Gastrocnemius medialis (tissue), 4 donors: ENCODE results near the gene TBC1D5. TPM values are rescaled to one million over a fixed set of nuclear protein-coding genes. Genes with fewer than 3 reads are reported as not detected.

Experiments
- ATAC-seq, 2 donors: fragments of 150-250 bp; one replicate each; pipeline ENCODE4 v1.9.1; 2016
- DNase-seq, 2 donors: peaks; one replicate each; pipeline ENCODE4 v3.0.0-alpha.2; 2019
- H3K27ac ChIP-seq, 4 donors: fragments of 200-600 bp; sonication (generic); 1 replicate in 1 of 4; 2 replicates in 3 of 4; pipeline ENCODE4 v1.5.1; 2016 to 2018; ENCODE audit warnings: mild to moderate bottlenecking in 2 of 4, moderate library complexity in 1 of 4
- H3K27me3 ChIP-seq, 3 donors: fragments of 200-600 bp; sonication (generic) in 2 of 3; 1 replicate in 1 of 3; 2 replicates in 2 of 3; pipeline versions ENCODE4 v1.5.1 to v1.6.0; 2016 to 2019; ENCODE audit warnings: mild to moderate bottlenecking in 1 of 3, moderate library complexity in 1 of 3
- H3K36me3 ChIP-seq, 2 donors: fragments of 200-600 bp; sonication (generic) in 1 of 2; one replicate each; pipeline ENCODE4 v1.5.1; 2017 to 2018
- H3K4me1 ChIP-seq, 2 donors: fragments of 200-600 bp; sonication (generic) in 1 of 2; one replicate each; pipeline ENCODE4 v1.5.1; 2016 to 2017; ENCODE audit warnings: mild to moderate bottlenecking in 2 of 2
- H3K4me3 ChIP-seq, 4 donors: fragments of 200-600 bp; sonication (generic) in 3 of 4; 1 replicate in 1 of 4; 2 replicates in 3 of 4; pipeline ENCODE4 v1.5.1; 2016 to 2019; ENCODE audit warnings: mild to moderate bottlenecking in 2 of 4
- H3K9me3 ChIP-seq, 3 donors: fragments of 200-600 bp; sonication (generic) in 2 of 3; 1 replicate in 1 of 3; 2 replicates in 2 of 3; pipeline ENCODE4 v1.5.1; 2016 to 2019
- POLR2A ChIP-seq, 2 donors: fragments of 450-650 bp; IDR thresholded peaks; one replicate each; pipeline ENCODE4 v1.6.1; 2017; ENCODE audit warnings: antibody characterized with exemption in 2 of 2, mild to moderate bottlenecking in 2 of 2, moderate library complexity in 2 of 2
- in situ Hi-C, 4 donors: fragments of 200-750 bp; cut with MboI; loops; one replicate each; pipeline versions ENCODE4 v1.15.0 to v1.8.0; 2017; ENCODE audit warnings: low sequenced_read_pairs in 4 of 4
- intact Hi-C: fragments of 100-400 bp; cut with DNase I; formaldehyde crosslinking; loops from one replicate; pipeline ENCODE4 v1.15.1; 2023; ENCODE audit warnings: low total_unique reads
- total RNA-seq, 4 donors: library from RNA; depleted of rRNA; stranded (reverse); fragments of >200 nt; gene quantifications; one replicate each; pipeline versions ENCODE4 v1.1.0 to v1.2.3, GENCODE V29; 2016
- TF ChIP-seq, protein P1 (sequence below), 5 experiments: fragments of 450-650 bp in 3 of 5; fragments of 200-600 bp in 2 of 5; sonication (generic) in 2 of 5; IDR thresholded peaks in 4 of 5; conservative IDR thresholded peaks in 1 of 5; 1 replicate in 4 of 5; 2 replicates in 1 of 5; pipeline ENCODE4 v1.5.1; 2016 to 2019; ENCODE audit warnings: antibody characterized with exemption in 5 of 5, mild to moderate bottlenecking in 3 of 5, moderate library complexity in 3 of 5

TBC1D5 gene
- total RNA-seq, 4 donors from 2014 or later: 20.3 to 34.4 (median 27.1) TPM

DNA sequence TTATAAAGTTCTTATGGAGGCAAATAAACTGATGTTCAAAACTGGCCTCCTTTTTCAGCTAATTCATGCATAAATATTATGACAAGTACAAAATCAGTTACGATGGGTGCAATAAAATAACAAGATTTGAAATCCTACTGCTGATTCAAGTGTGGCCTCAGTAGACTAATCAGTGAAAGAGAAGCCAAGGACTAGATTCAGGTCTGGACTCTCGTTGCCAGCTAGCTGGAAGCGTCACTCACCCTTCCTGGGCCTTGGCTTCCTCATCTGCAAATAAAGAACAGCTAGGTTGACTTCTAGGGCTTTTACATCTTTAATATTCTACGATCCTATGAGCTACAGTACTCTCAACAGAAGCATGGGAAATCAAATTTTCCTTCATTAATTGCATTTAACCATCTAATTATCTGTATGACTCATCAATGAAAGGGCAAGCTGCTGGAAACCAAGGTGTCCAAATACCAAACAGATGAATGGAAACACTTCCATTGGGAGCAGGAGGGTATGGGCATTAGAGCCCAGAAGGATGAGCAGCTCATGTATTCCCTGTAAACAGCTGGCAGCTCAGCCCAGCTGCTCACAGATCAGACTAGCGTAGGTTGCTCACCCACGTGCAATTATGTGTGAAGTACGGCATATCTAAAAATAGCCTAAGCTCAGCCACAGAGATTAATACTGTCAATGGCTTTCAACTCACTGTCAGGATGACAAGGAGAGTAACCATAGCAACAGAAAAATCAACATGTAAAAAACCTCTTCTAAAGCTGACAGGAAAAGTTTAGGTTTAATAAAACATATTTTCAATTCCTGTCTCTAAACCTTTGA, 562.8 kb downstream of the TBC1D5 start:
- Histone ChIP-seq H3K36me3 (peaks cover 0 to 2% of the 10 kb centered on the region in 2 donors), H3K4me3 (no peak overlapping the region), H3K4me1 (peaks cover 24 to 31% of the 10 kb centered on the region in 2 donors), H3K9me3 (no peaks in the 10 kb centered on the region), H3K27ac (no peak overlapping the region), H3K27me3 (no peaks in the 10 kb centered on the region)
- in situ Hi-C loops: loop anchor here in 1 of 4 donors (25.0 kb wide), 1 partner anchor 892 kb away; no protein-coding TSS in a partner anchor
- intact Hi-C loops: loop anchor here (2.0 kb wide), 1 partner anchor 15 kb away; no protein-coding TSS in a partner anchor
- no peak for TF ChIP-seq POLR2A (IDR thresholded peaks at IDR 0.05)
- TF ChIP-seq, protein P1, sequence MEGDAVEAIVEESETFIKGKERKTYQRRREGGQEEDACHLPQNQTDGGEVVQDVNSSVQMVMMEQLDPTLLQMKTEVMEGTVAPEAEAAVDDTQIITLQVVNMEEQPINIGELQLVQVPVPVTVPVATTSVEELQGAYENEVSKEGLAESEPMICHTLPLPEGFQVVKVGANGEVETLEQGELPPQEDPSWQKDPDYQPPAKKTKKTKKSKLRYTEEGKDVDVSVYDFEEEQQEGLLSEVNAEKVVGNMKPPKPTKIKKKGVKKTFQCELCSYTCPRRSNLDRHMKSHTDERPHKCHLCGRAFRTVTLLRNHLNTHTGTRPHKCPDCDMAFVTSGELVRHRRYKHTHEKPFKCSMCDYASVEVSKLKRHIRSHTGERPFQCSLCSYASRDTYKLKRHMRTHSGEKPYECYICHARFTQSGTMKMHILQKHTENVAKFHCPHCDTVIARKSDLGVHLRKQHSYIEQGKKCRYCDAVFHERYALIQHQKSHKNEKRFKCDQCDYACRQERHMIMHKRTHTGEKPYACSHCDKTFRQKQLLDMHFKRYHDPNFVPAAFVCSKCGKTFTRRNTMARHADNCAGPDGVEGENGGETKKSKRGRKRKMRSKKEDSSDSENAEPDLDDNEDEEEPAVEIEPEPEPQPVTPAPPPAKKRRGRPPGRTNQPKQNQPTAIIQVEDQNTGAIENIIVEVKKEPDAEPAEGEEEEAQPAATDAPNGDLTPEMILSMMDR (IDR thresholded peaks at IDR 0.05 in 4 of 5, conservative IDR thresholded peaks at IDR 0.05 in 1 of 5): no peak
- peak; percentile 77 to 88 for ATAC-seq
- DNase-seq: peak in 1 of 2 donors; percentile 16

- H3K36me3 ChIP-seq: no peaks in the 10 kb centered on the region
- H3K27ac ChIP-seq: no peak overlapping the region
- DNase-seq (no peak), ATAC-seq (no peak)
- no peaks in the 10 kb centered on the region for H3K9me3 ChIP-seq
- H3K4me3 ChIP-seq: no peak overlapping the region
- intact Hi-C loops (no loop called here), in situ Hi-C loops (loop anchor here in 1 of 4 donors (25.0 kb wide), 1 partner anchor 889 kb away; no protein-coding TSS in a partner anchor)
- peaks cover 19 to 23% of the 10 kb centered on the region in 2 donors for H3K4me1 ChIP-seq
- no peaks in the 10 kb centered on the region for H3K27me3 ChIP-seq
- TF ChIP-seq, protein P1 (IDR thresholded peaks at IDR 0.05 in 4 of 5, conservative IDR thresholded peaks at IDR 0.05 in 1 of 5): no peak
- no peak for TF ChIP-seq POLR2A (IDR thresholded peaks at IDR 0.05)
Observed at GRCh38 chr3:17176757-17177156, 565.7 kb downstream of the TBC1D5 start.

DNA sequence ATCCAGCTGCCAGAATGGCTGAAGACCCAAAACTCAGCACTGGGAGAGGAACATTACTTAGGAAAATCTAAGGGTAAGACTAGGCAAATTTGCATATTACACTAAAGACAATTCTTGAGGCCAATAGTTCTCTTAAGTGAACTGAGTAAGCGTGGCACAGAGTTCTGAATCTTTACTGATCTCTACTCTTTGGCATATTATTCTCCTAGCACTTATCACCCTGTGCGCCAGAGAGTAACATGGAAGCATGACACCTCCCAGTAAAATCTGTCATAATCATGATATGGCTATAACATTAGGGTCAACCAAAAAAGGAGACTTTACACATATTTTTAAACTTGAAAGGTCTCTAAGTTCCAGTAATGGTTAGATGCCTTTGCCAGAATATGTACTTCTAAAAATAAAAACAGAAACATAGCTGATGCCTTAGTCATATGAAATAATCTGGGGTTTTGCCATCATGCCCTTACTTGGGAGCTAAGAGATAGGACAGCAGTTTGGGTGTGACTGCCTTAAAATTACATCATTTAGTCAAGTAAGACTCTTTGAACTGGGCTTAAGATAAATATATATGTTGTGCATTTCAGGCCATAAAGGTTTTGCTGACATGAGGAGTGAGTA, 567.1 kb downstream of the TBC1D5 start:
- in situ Hi-C loops: loop anchor here in 1 of 4 donors (25.0 kb wide), 1 partner anchor 888 kb away; no protein-coding TSS in a partner anchor
- Histone ChIP-seq H3K27ac (no peak overlapping the region), H3K27me3 (no peaks in the 10 kb centered on the region), H3K9me3 (no peaks in the 10 kb centered on the region), H3K4me1 (peaks cover 19 to 22% of the 10 kb centered on the region in 2 donors), H3K4me3 (no peak overlapping the region), H3K36me3 (no peaks in the 10 kb centered on the region)
- intact Hi-C loops: no loop called here
- DNase-seq (no peak), ATAC-seq (peak in 1 of 2 donors; percentile 57)
- TF ChIP-seq POLR2A (IDR thresholded peaks at IDR 0.05): no peak
- TF ChIP-seq, protein P1 (IDR thresholded peaks at IDR 0.05 in 4 of 5, conservative IDR thresholded peaks at IDR 0.05 in 1 of 5): no peak

- peaks cover 0 to 3% of the 10 kb centered on the region in 2 donors for H3K4me1 ChIP-seq
- no peak for TF ChIP-seq POLR2A (IDR thresholded peaks at IDR 0.05)
- TF ChIP-seq, protein P1 (IDR thresholded peaks at IDR 0.05 in 4 of 5, conservative IDR thresholded peaks at IDR 0.05 in 1 of 5): no peak
- no peak for ATAC-seq
- H3K4me3 ChIP-seq: no peak overlapping the region
- intact Hi-C loops (no loop called here), in situ Hi-C loops (no loop called here)
- H3K36me3 ChIP-seq: peaks cover 0 to 34% of the 10 kb centered on the region in 2 donors
- no peak for DNase-seq
- H3K9me3 ChIP-seq: no peaks in the 10 kb centered on the region
- H3K27me3 ChIP-seq: no peaks in the 10 kb centered on the region
- H3K27ac ChIP-seq: no peak overlapping the region
Observed at GRCh38 chr3:17166369-17166768, 576.1 kb downstream of the TBC1D5 start.
